GM12878 (cell line): ENCODE measurements around the gene PYM1. TPM values are rescaled to one million over a fixed set of nuclear protein-coding genes. Genes with fewer than 3 reads are reported as not detected.
A peak's percentile ranks its signal among the peaks of the same experiment; 100 is the strongest.

Experiments
- BMI1 ChIP-seq: fragments of 450-650 bp; IDR thresholded peaks from 2 replicates; pipeline ENCODE4 v1.6.1; 2016; ENCODE audit warnings: mild to moderate bottlenecking, moderate library complexity, borderline replicate concordance
- BRCA1 ChIP-seq: IDR thresholded peaks from 2 replicates; pipeline ENCODE4 v1.6.1; 2011; ENCODE audit warnings: low read depth, low read length, improper control_type of control experiment
- E2F8 ChIP-seq: fragments of 450-650 bp; IDR thresholded peaks from 2 replicates; pipeline ENCODE4 v1.6.1; 2018; ENCODE audit warnings: mild to moderate bottlenecking, low read depth, moderate library complexity; ENCODE audit not compliant: partially characterized antibody
- EZH2 ChIP-seq: IDR thresholded peaks from 2 replicates; pipeline ENCODE4 v1.6.1; 2012; ENCODE audit warnings: low read depth, mild to moderate bottlenecking, control low read depth, inconsistent platforms, low read length, borderline replicate concordance; ENCODE audit not compliant: control insufficient read depth
- GATAD2B ChIP-seq: fragments of 450-650 bp; conservative IDR thresholded peaks from 2 replicates; pipeline ENCODE4 v1.6.1; 2017; ENCODE audit warnings: low read depth, mild to moderate bottlenecking, moderate library complexity
- HDAC2 ChIP-seq: fragments of 200-600 bp; sonication (generic); IDR thresholded peaks from 2 replicates; pipeline ENCODE4 v1.6.1; 2017
- NR2C2 ChIP-seq: IDR thresholded peaks from 2 replicates; pipeline ENCODE4 v1.6.1; 2011; ENCODE audit warnings: borderline replicate concordance, low read depth; ENCODE audit not compliant: control insufficient read depth, insufficient read length
- RELB ChIP-seq: fragments of 450-650 bp; IDR thresholded peaks from 2 replicates; pipeline ENCODE4 v1.6.1; 2017; ENCODE audit warnings: low read depth, mild to moderate bottlenecking, moderate library complexity
- SIX5 ChIP-seq: IDR thresholded peaks from 2 replicates; pipeline ENCODE4 v1.6.1; 2011; ENCODE audit warnings: mild to moderate bottlenecking, low read depth, low read length, moderate library complexity; ENCODE audit not compliant: severe bottlenecking
- SMAD5 ChIP-seq: IDR thresholded peaks from 2 replicates; pipeline ENCODE4 v1.6.1; 2016; ENCODE audit warnings: antibody characterized with exemption, low read depth
- SMC3 ChIP-seq: IDR thresholded peaks from 2 replicates; pipeline ENCODE4 v1.6.1; 2011; ENCODE audit warnings: low read length, improper control_type of control experiment, borderline replicate concordance
- SREBF1 ChIP-seq: IDR thresholded peaks from 2 replicates; pipeline ENCODE4 v1.6.1; 2012; ENCODE audit warnings: mild to moderate bottlenecking, low read length
- TAF1 ChIP-seq: IDR thresholded peaks from 2 replicates; pipeline ENCODE4 v1.6.1; 2011; ENCODE audit warnings: mild to moderate bottlenecking, low read depth, low read length, borderline replicate concordance
- WRNIP1 ChIP-seq: IDR thresholded peaks from 2 replicates; pipeline ENCODE4 v1.6.1; 2011; ENCODE audit warnings: low read depth, low read length, improper control_type of control experiment, borderline replicate concordance
- ZBTB11 ChIP-seq: fragments of 450-650 bp; formaldehyde crosslinking; IDR thresholded peaks from 2 replicates; pipeline ENCODE4 v1.5.0; 2022; ENCODE audit warnings: mild to moderate bottlenecking, missing genetic modification characterization
- ZNF687 ChIP-seq: fragments of 450-650 bp; IDR thresholded peaks from 2 replicates; pipeline ENCODE4 v1.6.1; 2017; ENCODE audit warnings: mild to moderate bottlenecking, moderate library complexity
- polyA plus RNA-seq, 11 experiments: library from polyadenylated mRNA; depleted of rRNA in 4 of 11; unstranded in 6 of 11; stranded (reverse) in 5 of 11; fragments of >200 nt; fragmentation: Nextera tagmentation in 4 of 11; fragmentation: Illumina TruSeq in 1 of 11; extraction: Ambion mirVana in 4 of 11; extraction: Trizol in 1 of 11; gene quantifications; 1 replicate in 1 of 11; 2 replicates in 10 of 11; pipeline versions ENCODE4 v1.2.1 to v1.2.3, GENCODE V29; 2011 to 2016; ENCODE audit warnings: inconsistent platforms in 2 of 11, missing spikeins in 2 of 11, low read depth in 1 of 11
- total RNA-seq, 4 experiments: library from RNA; depleted of rRNA in 3 of 4; stranded (reverse); fragments of >200 nt in 3 of 4; fragmentation: Illumina TruSeq in 1 of 4; extraction: Trizol in 1 of 4; gene quantifications; 2 replicates each; pipeline versions ENCODE4 v1.2.1 to v1.2.3, GENCODE V29; 2013 to 2021

The PYM1 gene
- total and polyA plus RNA-seq, 10 of the 15 experiments (the other 5 are each of a cell fraction or from before 2014, with no cell fraction given): 33.9 to 93.4 (median 55.8) TPM

- TF ChIP-seq WRNIP1: no peak
- TF ChIP-seq ZNF687: no peak
- TF ChIP-seq BRCA1: no peak
- no peak for TF ChIP-seq BMI1
- TF ChIP-seq E2F8: no peak
- TF ChIP-seq NR2C2: no peak
- 0 out of 2 replicates have a peak, but pooled peaks have one; percentile 31 for TF ChIP-seq TAF1
- peak; percentile 48; the same call in 1 of the 2 replicates for TF ChIP-seq RELB
- TF ChIP-seq HDAC2: no peak
- no peak for TF ChIP-seq SIX5
- TF ChIP-seq SREBF1: no peak
- no peak for TF ChIP-seq ZBTB11 (CRISPR knock-in tag)
- TF ChIP-seq SMAD5: peak; percentile 41; the same call in 1 of the 2 replicates
- no peak for TF ChIP-seq GATAD2B
- no peak for TF ChIP-seq EZH2
- peak; percentile 46; the same call in 1 of the 2 replicates for TF ChIP-seq SMC3
Observed at GRCh38 chr12:55930771-55931316, 3.1 kb upstream of the PYM1 start, which contains the start of gene DGKA (continued).
